Tibial artery (tissue), 4 donors: ENCODE measurements around the gene DTWD2.

Experiments
- DNase-seq, 2 donors: peaks; one replicate each; pipeline ENCODE4 v3.0.0-alpha.2; 2019
- H3K27ac ChIP-seq, 2 donors: fragments of 200-600 bp; sonication (generic) in 1 of 2; 1 replicate in 1 of 2; 2 replicates in 1 of 2; pipeline ENCODE4 v1.5.1; 2018 to 2019; ENCODE audit warnings: mild to moderate bottlenecking in 1 of 2
- H3K27me3 ChIP-seq, 2 donors: fragments of 200-600 bp; sonication (generic) in 1 of 2; one replicate each; pipeline versions ENCODE4 v1.5.1 to v1.6.0; 2016 to 2019
- H3K36me3 ChIP-seq, 3 donors: fragments of 200-600 bp; sonication (generic) in 2 of 3; one replicate each; pipeline ENCODE4 v1.5.1; 2016 to 2019; ENCODE audit warnings: mild to moderate bottlenecking in 2 of 3
- H3K4me1 ChIP-seq, 4 donors: fragments of 200-600 bp; sonication (generic) in 2 of 4; 1 replicate in 3 of 4; 2 replicates in 1 of 4; pipeline ENCODE4 v1.5.1; 2016 to 2019
- H3K4me3 ChIP-seq, 2 donors: fragments of 200-600 bp; sonication (generic) in 1 of 2; 1 replicate in 1 of 2; 2 replicates in 1 of 2; pipeline ENCODE4 v1.5.1; 2018 to 2019; ENCODE audit warnings: mild to moderate bottlenecking in 2 of 2
- H3K9me3 ChIP-seq, 3 donors: fragments of 200-600 bp; sonication (generic) in 1 of 3; one replicate each; pipeline ENCODE4 v1.5.1; 2016 to 2019
- intact Hi-C: fragments of 100-400 bp; cut with DNase I; formaldehyde crosslinking; loops from one replicate; pipeline ENCODE4 v1.15.0; 2023; ENCODE audit warnings: low total_unique reads
- TF ChIP-seq, protein P1 (sequence below), 2 experiments: fragments of 200-600 bp in 1 of 2; fragments of 450-650 bp in 1 of 2; IDR thresholded peaks; one replicate each; pipeline ENCODE4 v1.5.1; 2017 to 2019; ENCODE audit warnings: antibody characterized with exemption in 2 of 2, mild to moderate bottlenecking in 1 of 2, moderate library complexity in 1 of 2

DTWD2 gene

DNA sequence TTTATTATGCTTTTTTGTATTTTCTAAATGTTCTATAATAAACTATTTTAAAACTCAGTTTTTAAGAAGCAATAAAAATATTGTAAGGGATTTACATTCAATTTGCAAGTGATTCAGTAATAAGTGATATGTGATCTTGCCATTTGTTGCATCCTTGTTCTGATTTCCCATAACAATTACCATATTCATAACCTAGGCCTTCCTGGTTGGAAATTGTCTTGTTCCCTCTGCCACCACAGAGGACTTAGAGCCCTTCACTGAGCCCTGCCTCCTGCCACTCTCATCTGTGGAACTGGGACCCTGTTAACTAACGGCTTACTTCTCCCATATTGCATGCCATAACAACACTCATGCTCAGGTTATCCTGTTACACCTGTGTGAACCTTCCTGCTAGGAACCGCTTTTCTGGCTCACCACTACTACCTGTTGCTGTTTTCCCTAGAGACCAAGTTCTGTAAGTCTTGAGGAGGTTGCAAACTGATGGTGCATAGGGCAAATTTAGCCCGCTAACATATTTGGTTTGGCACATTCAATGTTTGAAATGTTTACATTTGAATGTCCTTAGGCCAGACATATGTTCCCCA lies 32.9 kb upstream of the DTWD2 start:
- Histone ChIP-seq H3K4me3 (no peak overlapping the region), H3K36me3 (no peaks in the 10 kb centered on the region), H3K27ac (no peak overlapping the region), H3K27me3 (no peaks in the 10 kb centered on the region), H3K9me3 (peaks cover 0 to 8% (median 0%) of the 10 kb centered on the region in 3 donors), H3K4me1 (no peaks in the 10 kb centered on the region)
- no peak for DNase-seq
- TF ChIP-seq, protein P1, sequence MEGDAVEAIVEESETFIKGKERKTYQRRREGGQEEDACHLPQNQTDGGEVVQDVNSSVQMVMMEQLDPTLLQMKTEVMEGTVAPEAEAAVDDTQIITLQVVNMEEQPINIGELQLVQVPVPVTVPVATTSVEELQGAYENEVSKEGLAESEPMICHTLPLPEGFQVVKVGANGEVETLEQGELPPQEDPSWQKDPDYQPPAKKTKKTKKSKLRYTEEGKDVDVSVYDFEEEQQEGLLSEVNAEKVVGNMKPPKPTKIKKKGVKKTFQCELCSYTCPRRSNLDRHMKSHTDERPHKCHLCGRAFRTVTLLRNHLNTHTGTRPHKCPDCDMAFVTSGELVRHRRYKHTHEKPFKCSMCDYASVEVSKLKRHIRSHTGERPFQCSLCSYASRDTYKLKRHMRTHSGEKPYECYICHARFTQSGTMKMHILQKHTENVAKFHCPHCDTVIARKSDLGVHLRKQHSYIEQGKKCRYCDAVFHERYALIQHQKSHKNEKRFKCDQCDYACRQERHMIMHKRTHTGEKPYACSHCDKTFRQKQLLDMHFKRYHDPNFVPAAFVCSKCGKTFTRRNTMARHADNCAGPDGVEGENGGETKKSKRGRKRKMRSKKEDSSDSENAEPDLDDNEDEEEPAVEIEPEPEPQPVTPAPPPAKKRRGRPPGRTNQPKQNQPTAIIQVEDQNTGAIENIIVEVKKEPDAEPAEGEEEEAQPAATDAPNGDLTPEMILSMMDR (IDR thresholded peaks at IDR 0.05): no peak
- intact Hi-C loops: no loop called here

DNA sequence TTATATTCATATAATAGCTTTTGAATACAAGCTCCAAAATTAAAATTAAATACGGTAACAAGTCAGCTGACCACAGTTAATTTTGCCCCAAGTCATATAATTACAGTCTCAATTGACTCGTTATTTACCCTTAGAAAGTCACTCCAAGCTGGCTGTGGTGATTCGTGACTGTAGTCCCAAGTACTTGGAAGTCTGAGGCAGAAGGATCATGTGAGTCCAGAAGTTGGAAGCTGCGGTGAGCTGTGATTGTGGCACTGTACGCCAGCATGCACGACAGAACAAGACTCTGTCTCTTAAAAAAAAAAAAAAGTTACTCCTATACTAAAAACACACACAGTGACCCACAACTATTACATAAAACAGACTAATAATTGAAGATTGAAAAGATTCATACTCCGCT lies 31.6 kb upstream of the DTWD2 start:
- intact Hi-C loops: no loop called here
- Histone ChIP-seq H3K4me1 (no peaks in the 10 kb centered on the region), H3K27me3 (no peaks in the 10 kb centered on the region), H3K9me3 (no peaks in the 10 kb centered on the region), H3K4me3 (no peak overlapping the region), H3K27ac (no peak overlapping the region), H3K36me3 (no peaks in the 10 kb centered on the region)
- TF ChIP-seq, protein P1 (IDR thresholded peaks at IDR 0.05): no peak
- no peak for DNase-seq

GRCh38 chr5:119019501-119019900 lies 31.2 kb upstream of the DTWD2 start:
- intact Hi-C loops: no loop called here
- H3K4me1 ChIP-seq: no peaks in the 10 kb centered on the region

GRCh38 chr5:119017994-119018393 lies 29.6 kb upstream of the DTWD2 start:
- Histone ChIP-seq H3K4me1 (no peaks in the 10 kb centered on the region), H3K4me3 (no peak overlapping the region), H3K27me3 (no peaks in the 10 kb centered on the region), H3K9me3 (no peaks in the 10 kb centered on the region), H3K36me3 (no peaks in the 10 kb centered on the region), H3K27ac (no peak overlapping the region)
- DNase-seq: no peak
- TF ChIP-seq, protein P1 (IDR thresholded peaks at IDR 0.05): no peak
- intact Hi-C loops: no loop called here

More at GRCh38 chr5:119019501-119019900, 31.2 kb upstream of the DTWD2 start:
- Histone ChIP-seq H3K27me3 (no peaks in the 10 kb centered on the region), H3K4me3 (no peak overlapping the region), H3K9me3 (no peaks in the 10 kb centered on the region), H3K36me3 (no peaks in the 10 kb centered on the region), H3K27ac (no peak overlapping the region)
- TF ChIP-seq, protein P1 (IDR thresholded peaks at IDR 0.05): no peak
- DNase-seq: no peak

GRCh38 chr5:119016125-119016774 lies 27.9 kb upstream of the DTWD2 start:
- no peaks in the 10 kb centered on the region for H3K36me3 ChIP-seq
- no peak overlapping the region for H3K4me3 ChIP-seq
- H3K27ac ChIP-seq: no peak overlapping the region
- H3K9me3 ChIP-seq: no peaks in the 10 kb centered on the region
- intact Hi-C loops: no loop called here
- no peaks in the 10 kb centered on the region for H3K27me3 ChIP-seq
- TF ChIP-seq, protein P1 (IDR thresholded peaks at IDR 0.05): no peak
- DNase-seq: no peak
- no peaks in the 10 kb centered on the region for H3K4me1 ChIP-seq
